Stimulated activated CD4-positive, alpha-beta T cell treated with anti-CD3 and anti-CD28 coated beads, Interleukin-4, amount 100 ng/mL, for 24 hours (primary cell): ENCODE results near the gene CIRBP.
"Not testable (repeated sequence)": the region's sequence is repeated elsewhere in the genome, so short reads cannot be mapped to it uniquely, and the experiment has no call there.

Experiments
- DNase-seq: peaks from one replicate; pipeline ENCODE4 v3.0.0-alpha.2; 2020

CIRBP gene

GRCh38 chr19:1316466-1316865 is 47.3 kb downstream of the CIRBP start:
- DNase-seq: no peak

GRCh38 chr19:1317274-1318003 is 48.3 kb downstream of the CIRBP start:
- DNase-seq: no peak

- no peak for DNase-seq
Measured at GRCh38 chr19:1318678-1319471, 49.7 kb downstream of the CIRBP start.

- not testable (repeated sequence) for DNase-seq
Measured at GRCh38 chr19:1320282-1320650, 51.1 kb downstream of the CIRBP start.

- no peak for DNase-seq
Measured at GRCh38 chr19:1321539-1321938, 52.4 kb downstream of the CIRBP start.

- DNase-seq: no peak
Measured at GRCh38 chr19:1322198-1322981, 53.3 kb downstream of the CIRBP start.

- DNase-seq: no peak
Measured at GRCh38 chr19:1324249-1324805, 55.2 kb downstream of the CIRBP start.
